ENCODE results near the gene RARRES2.
"Not testable (repeated sequence)": the region's sequence is repeated elsewhere in the genome, so short reads cannot be mapped to it uniquely, and the experiment has no call there.

Gene RARRES2

DNA sequence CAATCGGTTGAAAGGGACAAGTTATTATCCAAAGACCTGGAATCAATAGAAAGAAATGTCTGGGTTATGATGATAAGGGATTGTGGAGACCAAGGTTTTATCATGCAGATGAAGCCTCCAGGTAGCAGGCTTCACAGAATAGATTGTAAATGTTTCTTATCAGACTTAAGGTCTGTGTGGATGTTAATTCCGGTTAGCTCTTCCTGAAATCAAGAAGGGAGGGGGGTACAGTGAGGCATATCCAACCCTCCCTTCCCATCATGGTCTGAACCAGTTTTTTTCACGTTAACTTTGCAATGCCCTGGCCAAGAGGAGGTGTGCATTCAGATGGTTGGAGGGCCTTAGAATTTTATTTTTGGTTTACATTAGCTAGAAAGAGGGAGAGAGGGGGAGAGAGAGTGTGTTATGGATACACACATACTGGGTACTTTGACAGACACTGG, 28.0 kb downstream of the RARRES2 start:
- no peaks in the 10 kb centered on the region for H3K27me3 ChIP-seq (ENCODE audit: insufficient read depth, poor library complexity, severe bottlenecking)
- H3K4me3 ChIP-seq (replicated peaks; ENCODE audit: insufficient read depth, low read length): no peak overlapping the region
- H3K27ac ChIP-seq (replicated peaks): no peak overlapping the region
- TF ChIP-seq POLR2AphosphoS5 (IDR thresholded peaks at IDR 0.05; ENCODE audit: low read depth): no peak
- TF ChIP-seq, protein P1, sequence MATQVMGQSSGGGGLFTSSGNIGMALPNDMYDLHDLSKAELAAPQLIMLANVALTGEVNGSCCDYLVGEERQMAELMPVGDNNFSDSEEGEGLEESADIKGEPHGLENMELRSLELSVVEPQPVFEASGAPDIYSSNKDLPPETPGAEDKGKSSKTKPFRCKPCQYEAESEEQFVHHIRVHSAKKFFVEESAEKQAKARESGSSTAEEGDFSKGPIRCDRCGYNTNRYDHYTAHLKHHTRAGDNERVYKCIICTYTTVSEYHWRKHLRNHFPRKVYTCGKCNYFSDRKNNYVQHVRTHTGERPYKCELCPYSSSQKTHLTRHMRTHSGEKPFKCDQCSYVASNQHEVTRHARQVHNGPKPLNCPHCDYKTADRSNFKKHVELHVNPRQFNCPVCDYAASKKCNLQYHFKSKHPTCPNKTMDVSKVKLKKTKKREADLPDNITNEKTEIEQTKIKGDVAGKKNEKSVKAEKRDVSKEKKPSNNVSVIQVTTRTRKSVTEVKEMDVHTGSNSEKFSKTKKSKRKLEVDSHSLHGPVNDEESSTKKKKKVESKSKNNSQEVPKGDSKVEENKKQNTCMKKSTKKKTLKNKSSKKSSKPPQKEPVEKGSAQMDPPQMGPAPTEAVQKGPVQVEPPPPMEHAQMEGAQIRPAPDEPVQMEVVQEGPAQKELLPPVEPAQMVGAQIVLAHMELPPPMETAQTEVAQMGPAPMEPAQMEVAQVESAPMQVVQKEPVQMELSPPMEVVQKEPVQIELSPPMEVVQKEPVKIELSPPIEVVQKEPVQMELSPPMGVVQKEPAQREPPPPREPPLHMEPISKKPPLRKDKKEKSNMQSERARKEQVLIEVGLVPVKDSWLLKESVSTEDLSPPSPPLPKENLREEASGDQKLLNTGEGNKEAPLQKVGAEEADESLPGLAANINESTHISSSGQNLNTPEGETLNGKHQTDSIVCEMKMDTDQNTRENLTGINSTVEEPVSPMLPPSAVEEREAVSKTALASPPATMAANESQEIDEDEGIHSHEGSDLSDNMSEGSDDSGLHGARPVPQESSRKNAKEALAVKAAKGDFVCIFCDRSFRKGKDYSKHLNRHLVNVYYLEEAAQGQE (IDR thresholded peaks at IDR 0.05; ENCODE audit: insufficient replicate concordance, low read depth): no peak
- no peak for TF ChIP-seq GABPA (IDR thresholded peaks at IDR 0.05; ENCODE audit: low read depth)
- TF ChIP-seq SPI1 (IDR thresholded peaks at IDR 0.05; ENCODE audit: borderline replicate concordance, low read depth): no peak
- TF ChIP-seq, protein P2, sequence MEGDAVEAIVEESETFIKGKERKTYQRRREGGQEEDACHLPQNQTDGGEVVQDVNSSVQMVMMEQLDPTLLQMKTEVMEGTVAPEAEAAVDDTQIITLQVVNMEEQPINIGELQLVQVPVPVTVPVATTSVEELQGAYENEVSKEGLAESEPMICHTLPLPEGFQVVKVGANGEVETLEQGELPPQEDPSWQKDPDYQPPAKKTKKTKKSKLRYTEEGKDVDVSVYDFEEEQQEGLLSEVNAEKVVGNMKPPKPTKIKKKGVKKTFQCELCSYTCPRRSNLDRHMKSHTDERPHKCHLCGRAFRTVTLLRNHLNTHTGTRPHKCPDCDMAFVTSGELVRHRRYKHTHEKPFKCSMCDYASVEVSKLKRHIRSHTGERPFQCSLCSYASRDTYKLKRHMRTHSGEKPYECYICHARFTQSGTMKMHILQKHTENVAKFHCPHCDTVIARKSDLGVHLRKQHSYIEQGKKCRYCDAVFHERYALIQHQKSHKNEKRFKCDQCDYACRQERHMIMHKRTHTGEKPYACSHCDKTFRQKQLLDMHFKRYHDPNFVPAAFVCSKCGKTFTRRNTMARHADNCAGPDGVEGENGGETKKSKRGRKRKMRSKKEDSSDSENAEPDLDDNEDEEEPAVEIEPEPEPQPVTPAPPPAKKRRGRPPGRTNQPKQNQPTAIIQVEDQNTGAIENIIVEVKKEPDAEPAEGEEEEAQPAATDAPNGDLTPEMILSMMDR (IDR thresholded peaks at IDR 0.05; ENCODE audit: insufficient read depth, low read length): no peak
- no peak for DNase-seq (ENCODE audit: low read depth in 1 of 2, low spot score in 1 of 2)

DNA sequence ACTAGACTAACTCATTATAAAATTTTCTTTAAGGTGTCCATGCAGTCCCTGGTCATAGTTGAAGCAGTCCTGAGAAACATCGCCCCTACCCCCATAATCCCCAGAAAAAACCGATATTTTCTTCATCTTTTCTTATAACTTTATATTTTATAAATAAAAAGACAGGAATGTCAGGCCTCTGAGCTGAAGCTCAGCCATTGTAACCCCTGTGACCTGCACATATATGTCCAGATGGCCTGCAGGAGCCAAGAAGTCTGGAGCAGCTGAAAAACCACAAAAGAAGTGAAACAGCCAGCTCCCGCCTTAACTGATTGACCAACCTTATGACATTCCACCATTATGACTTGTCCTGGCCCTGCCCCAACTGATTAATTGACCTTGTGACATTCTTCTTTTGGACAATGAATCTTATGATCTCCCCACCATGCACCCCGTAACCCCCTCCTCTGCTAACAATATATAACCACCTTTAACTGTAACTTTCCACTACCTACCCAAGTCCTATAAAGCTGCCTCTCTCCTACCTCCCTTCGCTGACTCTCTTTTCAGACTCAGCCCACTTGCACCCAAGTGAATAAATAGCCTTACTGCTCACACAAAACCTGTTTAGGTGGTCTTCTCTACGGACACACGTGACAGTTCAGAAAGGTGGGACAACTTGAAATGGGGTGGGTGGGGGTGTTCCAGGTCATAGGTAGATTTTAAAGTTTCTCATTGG, 28.6 kb downstream of the RARRES2 start:
- not testable (repeated sequence) for H3K27me3 ChIP-seq (ENCODE audit: insufficient read depth, poor library complexity, severe bottlenecking); H3K27ac ChIP-seq (replicated peaks); H3K4me3 ChIP-seq (replicated peaks; ENCODE audit: insufficient read depth, low read length); DNase-seq (ENCODE audit: low read depth in 1 of 2, low spot score in 1 of 2)

DNA sequence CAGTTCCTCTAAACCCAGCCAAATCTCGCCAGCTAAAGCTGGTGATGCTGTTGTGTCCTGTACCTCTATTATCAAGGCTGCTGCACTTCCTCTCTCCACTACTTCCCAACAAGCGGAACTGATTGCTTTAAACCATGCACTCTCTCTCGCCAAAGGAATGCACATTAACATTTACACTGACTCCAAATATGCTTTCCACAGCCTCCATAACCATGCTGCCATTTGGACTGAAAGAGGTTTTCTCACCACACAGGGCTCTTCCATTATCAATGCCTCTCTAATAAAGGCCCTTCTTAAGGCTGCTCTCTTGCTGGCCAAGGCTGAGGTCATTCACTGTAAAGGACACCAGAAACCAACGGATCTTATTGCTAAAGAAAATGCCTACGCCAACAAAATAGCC, 29.7 kb downstream of the RARRES2 start:
- Histone ChIP-seq H3K27me3 (ENCODE audit: insufficient read depth, poor library complexity, severe bottlenecking) (no peaks in the 10 kb centered on the region), H3K27ac (replicated peaks) (no peak overlapping the region), H3K4me3 (replicated peaks; ENCODE audit: insufficient read depth, low read length) (no peak overlapping the region)
- TF ChIP-seq, protein P2 (IDR thresholded peaks at IDR 0.05; ENCODE audit: insufficient read depth, low read length): no peak
- no peak for TF ChIP-seq GABPA (IDR thresholded peaks at IDR 0.05; ENCODE audit: low read depth)
- TF ChIP-seq POLR2AphosphoS5 (IDR thresholded peaks at IDR 0.05; ENCODE audit: low read depth): no peak
- TF ChIP-seq, protein P1 (IDR thresholded peaks at IDR 0.05; ENCODE audit: insufficient replicate concordance, low read depth): no peak
- 0 out of 2 replicates have a peak, but pooled peaks have one; percentile 6 for TF ChIP-seq SPI1 (IDR thresholded peaks at IDR 0.05; ENCODE audit: borderline replicate concordance, low read depth)
- DNase-seq (ENCODE audit: low read depth in 1 of 2, low spot score in 1 of 2): no peak

DNA sequence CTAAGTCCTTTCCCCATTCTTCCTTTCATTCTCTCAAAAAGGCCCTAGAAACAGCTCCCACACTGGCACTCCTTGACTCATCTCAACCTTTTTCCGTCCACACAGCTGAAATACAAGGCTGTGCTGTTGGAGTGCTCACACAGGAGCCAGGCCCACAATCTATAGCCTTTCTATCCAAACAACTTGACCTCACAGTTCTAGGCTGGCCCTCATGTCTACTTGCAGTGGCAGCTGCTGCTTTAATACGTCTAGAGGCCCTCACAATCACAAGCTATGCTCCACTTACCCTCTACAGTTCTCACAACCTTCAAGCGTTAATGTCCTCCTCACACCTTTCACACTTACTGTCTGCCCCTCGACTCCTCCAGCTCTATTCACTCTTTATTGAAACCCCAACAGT, 30.3 kb downstream of the RARRES2 start:
- no peak overlapping the region for H3K4me3 ChIP-seq (replicated peaks; ENCODE audit: insufficient read depth, low read length)
- no peak overlapping the region for H3K27ac ChIP-seq (replicated peaks)
- no peaks in the 10 kb centered on the region for H3K27me3 ChIP-seq (ENCODE audit: insufficient read depth, poor library complexity, severe bottlenecking)
- no peak for DNase-seq (ENCODE audit: low read depth in 1 of 2, low spot score in 1 of 2)
- TF ChIP-seq, protein P2 (IDR thresholded peaks at IDR 0.05; ENCODE audit: insufficient read depth, low read length): no peak
- TF ChIP-seq GABPA (IDR thresholded peaks at IDR 0.05; ENCODE audit: low read depth) (no peak), SPI1 (IDR thresholded peaks at IDR 0.05; ENCODE audit: borderline replicate concordance, low read depth) (no peak)
- TF ChIP-seq, protein P1 (IDR thresholded peaks at IDR 0.05; ENCODE audit: insufficient replicate concordance, low read depth): no peak

All from HL-60 (cell line).